Epithelial cell of prostate (primary cell): Measurements from ENCODE around the gene MCC.

ENCODE experiments used
- DNase-seq: peaks from one replicate; pipeline ENCODE4 v3.0.0-alpha.2; 2011; ENCODE audit warnings: low read depth, low spot score
- H3K27ac ChIP-seq: fragments of 450-650 bp; 2 replicates; pipeline ENCODE4 v1.5.1; 2017; ENCODE audit warnings: mild to moderate bottlenecking

Gene MCC

DNA sequence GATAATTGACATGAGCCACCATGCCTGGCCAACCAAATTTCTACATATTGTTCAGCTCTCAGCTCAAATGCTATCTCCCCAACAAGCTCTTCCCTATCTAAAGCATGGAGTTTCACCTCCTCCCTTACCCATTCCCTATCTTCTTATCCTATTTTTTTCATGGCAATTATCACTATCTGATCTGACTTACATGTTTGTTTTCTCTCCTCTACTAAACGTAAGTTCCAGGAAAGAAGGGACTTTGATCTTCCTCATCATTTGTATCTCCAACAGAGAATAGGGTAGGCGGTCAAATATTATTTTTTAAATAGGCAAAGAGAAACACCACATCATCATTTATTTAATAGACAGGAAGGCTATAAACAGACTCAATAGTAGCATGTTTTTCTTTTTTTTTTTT lies 381.4 kb downstream of the MCC start:
- DNase-seq, result no peak
- no peak overlapping the region for H3K27ac ChIP-seq

DNA sequence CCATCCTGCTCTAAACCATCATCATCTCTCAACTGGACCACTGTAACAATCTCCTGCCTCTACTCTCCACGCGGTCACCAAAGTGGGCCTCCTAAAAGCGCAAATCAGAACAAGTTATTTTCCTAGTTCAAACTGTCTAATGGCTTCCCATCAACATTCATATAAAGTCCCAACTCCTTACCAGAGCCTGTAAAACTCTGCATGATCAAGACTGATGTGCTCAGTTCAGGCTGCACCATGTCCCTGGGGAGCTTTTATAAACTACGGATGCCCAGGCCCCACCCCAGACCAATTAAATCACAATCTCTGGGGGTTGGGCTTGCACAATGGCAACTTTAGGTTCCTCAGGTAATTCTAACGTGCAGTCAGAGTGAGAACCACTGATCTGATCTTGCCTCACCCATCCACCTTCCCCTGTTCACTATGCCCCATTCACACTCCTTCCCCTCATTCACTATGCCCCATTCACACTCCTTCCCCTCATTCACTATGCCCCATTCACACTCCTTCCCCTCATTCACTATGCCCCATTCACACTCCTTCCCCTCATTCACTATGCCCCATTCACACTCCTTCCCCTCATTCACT lies 382.5 kb downstream of the MCC start:
- H3K27ac ChIP-seq, result no peak overlapping the region
- DNase-seq, result no peak

DNA sequence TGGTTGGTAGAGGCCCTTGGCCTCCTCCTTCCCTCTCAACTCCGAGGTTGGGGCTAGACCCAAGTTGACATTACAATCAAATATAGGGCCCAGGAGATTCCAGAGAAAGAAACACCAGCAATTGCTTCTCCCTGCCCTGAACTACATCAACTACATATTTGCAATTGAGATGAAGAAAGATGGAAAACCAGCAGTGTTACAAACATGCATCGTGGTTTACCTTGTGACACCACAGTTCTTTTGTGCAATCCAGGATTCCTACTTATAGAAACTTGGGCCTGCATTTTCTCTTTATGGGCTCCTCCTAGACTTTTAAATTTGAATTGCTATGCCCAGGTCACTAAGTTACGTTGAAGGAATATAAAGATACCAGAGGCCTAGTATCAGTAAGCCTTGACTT lies 384.9 kb downstream of the MCC start:
- H3K27ac ChIP-seq, result no peak overlapping the region
- DNase-seq, result no peak

DNA sequence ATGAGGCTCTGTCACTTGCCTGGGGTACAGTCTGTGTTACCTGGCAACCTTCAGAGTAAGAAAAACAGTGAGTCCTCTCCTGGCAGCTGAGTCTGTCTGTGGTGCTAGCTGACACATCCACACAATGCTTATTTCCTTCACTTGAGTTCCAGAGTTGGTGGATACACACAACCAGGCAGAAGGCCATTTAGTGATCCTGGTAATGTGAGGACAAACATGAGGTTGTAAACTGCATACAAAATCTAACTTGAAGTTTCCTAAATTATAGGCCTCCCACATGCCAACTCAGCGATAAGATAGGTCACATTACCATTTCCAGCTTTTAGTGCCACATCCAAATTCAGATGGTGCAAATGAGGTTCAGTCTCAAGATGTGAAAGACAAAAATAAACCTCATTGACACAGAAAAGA lies 386.1 kb downstream of the MCC start:
- no peak overlapping the region for H3K27ac ChIP-seq

DNA sequence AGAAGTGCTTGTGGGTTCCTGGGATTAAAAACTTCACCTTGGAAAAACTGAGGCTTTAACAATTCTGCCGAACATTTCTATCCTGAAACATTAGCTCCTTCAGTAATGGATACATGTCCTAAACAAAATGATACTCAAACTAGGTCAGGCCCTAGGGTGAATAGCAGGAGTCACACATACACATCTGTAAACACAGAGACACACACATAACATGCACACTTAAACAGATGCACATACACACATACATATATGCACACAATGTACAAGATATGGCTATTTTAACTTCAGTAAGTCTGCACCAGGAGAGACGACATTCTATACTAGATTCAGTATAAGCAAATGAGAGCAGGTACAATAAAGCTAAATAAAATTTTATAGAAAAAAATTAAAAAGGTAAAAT lies 387.3 kb downstream of the MCC start:
- no peak overlapping the region for H3K27ac ChIP-seq
- DNase-seq, result no peak

More for the DNA sequence above, 386.1 kb downstream of the MCC start:
- no peak for DNase-seq

DNA sequence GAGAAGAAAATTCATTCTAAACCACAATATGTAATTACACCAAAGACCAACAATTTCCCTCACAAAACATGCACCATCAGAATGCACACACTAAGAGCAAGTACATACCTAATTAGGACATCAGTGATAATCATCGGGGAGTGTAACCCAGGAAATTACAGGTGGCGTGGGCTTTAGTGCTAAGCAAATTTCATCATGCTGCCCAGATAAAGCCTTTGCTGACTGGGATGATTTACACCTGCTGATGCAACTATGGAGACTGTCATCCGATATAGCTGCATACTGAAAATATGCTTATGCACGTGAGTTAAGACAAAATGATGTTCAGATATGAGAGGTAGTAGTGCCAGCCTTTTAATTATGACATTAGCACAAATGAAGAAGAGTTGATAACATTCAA lies 388.4 kb downstream of the MCC start:
- DNase-seq, result no peak
- no peak overlapping the region for H3K27ac ChIP-seq

DNA sequence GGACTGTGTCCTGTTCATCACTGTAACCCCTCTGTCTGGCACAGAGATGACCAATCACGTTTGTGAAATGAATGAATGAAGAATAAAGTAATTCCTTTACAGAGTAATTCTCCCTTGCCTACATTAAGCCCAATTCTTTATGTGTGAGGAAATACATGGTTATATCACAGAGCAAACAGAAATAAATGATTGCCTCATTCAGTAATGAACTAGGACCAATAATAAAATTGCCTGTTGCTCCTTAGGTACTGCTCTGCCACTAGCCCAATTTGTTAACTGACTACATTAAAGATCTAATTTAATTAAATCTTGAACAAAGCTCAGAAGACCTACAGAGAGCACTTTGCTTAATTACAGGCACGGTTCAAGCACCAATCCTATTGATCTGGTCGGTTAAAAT lies 389.9 kb downstream of the MCC start:
- H3K27ac ChIP-seq, result no peak overlapping the region

DNA sequence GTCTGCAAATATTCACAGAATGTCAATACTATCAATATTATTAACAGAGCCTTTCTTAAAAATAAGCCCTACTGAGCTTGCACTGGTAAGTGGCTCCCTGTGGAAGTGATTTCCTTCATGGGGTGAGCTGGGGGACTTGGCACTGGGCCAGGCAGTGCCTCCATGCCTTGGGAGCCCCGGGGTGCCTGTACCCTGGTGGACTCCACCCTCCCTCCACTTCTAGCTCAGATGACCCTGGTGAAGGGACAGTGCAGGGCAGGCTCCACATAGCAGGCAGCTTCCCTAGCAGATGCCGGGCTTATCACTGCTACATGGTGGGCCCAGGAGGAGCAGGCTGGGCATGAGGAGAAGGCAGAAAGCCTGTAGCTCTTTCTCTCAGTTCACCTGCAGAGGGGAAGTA lies 392.4 kb downstream of the MCC start:
- H3K27ac ChIP-seq, result peak overlapping the region; percentile 6
- DNase-seq, result no peak

More for the DNA sequence above, 389.9 kb downstream of the MCC start:
- no peak for DNase-seq

DNA sequence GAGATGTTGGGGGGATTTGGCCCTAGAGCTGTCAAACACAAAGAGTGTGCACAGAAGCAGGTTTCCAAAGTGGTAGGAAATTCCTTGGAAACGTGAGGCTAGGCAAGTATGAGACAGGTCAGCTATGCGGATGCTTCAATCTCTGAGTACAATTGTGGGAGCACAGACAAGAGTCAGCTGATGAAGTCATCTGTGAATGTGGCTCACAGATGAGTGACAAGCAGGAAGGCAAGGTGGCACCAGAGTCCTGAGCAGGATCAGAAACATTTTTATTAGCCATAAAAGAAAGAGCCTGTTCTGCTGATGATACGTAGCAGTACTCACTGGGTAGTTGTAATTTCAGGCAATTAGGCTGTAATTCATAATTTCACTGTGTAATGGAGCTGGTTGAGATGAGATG lies 394.7 kb downstream of the MCC start:
- DNase-seq, result no peak
- peak overlapping the region; percentile 20 for H3K27ac ChIP-seq

DNA sequence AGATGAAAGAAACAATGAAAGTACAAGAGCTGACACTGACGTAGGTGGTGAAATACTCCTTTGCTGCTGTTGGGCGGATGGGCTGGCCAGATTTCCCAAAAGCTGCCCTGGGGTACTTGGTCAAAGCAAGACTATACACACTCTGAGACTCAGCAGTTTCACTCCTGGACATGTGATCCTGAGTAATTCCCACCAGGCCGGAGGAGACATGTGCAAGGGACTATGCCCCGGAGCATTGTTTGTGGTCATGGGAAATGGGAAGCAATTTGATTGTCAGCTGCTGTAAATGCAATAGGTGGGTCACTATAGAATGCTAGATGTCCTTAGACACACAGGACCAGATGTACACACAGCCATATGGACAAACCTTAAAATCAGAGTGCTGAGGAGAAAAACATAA lies 395.6 kb downstream of the MCC start:
- peak; percentile 14 for DNase-seq

DNA sequence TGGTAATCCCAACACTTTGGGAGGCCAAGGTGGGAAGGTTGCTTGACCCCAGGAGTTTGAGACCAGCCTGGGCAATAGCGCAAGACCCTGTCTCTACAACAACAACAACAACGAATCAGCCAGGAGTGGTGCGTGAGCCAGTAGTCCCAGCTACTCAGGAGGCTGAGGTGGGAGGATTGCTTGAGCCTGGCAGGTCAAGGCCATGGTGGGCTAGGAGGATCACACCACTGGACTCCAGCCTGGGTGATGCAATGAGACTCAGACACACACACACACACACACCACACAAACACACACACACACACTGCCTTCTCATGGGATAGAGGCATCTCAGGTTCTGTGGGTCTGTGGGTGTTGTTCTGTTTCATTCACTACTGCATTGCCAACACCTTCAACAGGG lies 396.6 kb downstream of the MCC start:
- no peak overlapping the region for H3K27ac ChIP-seq
- DNase-seq, result no peak

More for the DNA sequence above, 395.6 kb downstream of the MCC start:
- peak overlapping the region; percentile 9 for H3K27ac ChIP-seq

DNA sequence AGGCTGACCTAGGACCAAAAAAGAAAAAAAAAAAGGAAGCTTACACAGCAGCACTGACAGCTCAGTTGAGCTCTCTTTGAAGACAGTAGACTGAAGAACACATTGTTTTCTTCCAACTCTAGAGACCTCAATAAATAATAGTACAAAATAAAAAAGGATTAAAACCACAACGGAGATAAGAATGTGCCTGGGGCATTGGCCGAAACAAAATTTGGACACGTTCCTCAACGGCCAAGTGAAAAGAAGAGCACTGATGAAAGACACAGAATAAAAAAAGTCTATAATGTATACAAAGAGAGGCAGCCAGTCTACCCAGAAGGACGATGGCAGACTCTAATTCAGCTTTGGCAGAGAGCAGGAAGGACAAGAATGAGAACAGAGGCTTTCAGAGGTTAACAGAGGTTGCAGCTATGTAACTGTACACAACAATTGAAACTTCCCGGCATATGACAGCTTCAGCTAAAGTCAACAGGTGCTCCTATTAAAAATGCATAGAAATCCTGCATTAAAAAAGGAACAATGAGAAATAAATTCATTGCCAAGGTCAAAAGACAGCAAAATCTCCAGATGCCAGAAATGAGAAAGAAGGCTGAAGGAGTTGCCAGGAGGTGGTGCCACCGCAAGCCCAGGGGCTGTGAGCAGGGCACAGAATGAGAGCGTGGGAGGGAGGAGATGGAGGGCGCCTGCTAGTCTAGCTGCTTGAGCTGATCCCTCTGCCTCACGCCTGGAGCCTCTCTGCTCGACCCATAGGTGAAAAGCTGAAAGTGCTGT lies 397.7 kb downstream of the MCC start:
- DNase-seq, result no peak
- no peak overlapping the region for H3K27ac ChIP-seq

DNA sequence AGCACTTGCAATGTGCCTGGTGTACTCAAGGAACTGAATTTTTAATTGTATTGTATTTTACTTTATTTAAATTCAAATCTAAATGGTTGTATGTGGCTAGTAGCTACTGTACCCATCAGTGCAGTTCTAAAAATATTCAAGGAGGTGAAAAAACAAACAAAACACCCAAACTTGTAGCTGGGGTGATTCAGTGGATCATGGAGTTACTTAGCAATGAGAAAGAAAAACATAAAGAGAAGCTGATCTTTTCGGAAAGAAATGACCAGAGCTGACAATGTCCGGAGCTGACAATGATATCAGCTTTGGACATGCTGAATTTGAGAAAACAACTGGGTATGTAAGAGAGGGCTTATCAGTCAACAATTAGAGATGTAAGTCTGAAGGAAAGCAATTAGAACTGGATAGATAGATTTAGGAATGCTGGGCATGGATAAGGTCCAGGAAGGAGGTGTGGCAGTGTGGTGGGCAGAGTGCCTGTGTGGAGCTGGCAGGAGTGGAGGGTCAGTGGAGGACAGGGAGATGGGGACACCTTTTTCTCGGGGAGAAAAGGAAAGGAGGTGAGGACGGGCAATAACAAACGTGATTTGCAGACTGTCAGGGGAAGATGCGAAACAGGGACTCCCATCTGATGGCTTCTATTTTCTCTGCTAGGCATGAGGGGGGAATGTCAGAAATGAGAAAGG lies 398.5 kb downstream of the MCC start:
- H3K27ac ChIP-seq, result no peak overlapping the region
- no peak for DNase-seq

DNA sequence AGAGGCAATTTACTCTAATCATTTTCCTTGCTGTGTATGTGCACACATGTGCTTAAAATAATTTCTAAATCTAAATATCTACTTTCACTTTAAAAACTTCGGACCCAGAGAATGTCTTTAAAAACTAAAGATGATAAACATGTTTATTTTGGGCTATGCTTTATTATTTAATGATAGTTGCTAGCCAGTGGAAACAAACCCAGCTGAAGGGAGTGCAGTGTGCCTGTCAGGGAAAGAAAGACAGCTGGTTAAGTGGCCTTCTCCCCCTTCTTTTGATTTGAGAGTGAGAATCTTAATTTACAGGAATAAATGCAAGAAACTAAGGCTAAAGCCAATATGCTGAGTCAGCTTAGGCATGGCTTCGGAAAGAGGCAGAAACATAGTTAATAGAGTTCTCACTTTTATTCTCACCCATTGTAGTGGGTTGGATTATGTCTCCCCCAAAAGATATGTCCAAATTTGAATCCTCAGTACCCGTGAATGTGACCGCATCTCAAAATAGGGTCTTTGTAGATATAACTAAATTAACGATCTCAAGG lies 400.2 kb downstream of the MCC start:
- H3K27ac ChIP-seq, result no peak overlapping the region
- no peak for DNase-seq

DNA sequence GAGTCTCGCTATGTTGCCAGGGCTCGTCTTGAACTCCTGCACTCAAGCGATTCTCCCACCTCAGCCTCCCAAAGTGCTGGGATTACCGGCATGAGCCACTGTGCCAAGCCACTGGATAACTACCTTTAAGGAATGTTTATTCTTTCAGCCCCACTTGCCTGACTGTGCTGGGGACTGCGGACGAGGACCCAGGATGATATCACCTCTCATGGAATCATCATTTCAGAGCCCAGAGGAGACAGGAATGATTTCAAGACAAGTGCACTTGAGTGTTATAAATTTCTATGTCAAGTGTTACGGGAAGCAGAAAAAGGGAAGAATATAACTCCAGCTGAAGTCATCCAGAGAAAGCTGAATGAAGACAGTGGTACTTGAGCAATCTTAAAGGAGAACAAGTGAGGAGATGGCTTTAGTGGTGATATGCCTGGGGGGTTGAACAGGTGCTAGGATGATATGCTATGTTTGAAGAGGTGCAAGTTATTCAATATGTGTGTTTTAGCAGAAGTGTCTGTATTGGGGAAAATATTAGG lies 402.3 kb downstream of the MCC start:
- H3K27ac ChIP-seq, result no peak overlapping the region
- DNase-seq, result no peak

DNA sequence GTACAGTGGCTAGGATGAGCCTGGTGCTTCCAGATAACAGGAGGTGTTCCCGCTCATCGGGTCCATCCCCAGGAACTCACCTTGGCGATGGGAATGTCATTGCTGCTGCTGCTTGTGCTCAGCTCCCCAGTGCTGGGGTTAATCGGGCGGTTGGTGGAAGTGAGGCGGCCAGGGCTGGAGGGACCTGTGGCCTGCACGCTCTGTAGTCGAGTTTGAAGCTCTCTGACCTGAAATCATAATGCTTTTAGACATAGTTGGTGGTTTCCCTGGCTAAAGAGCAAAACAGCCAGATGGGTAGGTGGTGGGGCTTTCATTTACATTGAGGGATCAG lies 403.2 kb downstream of the MCC start:
- H3K27ac ChIP-seq, result no peak overlapping the region
- no peak for DNase-seq

DNA sequence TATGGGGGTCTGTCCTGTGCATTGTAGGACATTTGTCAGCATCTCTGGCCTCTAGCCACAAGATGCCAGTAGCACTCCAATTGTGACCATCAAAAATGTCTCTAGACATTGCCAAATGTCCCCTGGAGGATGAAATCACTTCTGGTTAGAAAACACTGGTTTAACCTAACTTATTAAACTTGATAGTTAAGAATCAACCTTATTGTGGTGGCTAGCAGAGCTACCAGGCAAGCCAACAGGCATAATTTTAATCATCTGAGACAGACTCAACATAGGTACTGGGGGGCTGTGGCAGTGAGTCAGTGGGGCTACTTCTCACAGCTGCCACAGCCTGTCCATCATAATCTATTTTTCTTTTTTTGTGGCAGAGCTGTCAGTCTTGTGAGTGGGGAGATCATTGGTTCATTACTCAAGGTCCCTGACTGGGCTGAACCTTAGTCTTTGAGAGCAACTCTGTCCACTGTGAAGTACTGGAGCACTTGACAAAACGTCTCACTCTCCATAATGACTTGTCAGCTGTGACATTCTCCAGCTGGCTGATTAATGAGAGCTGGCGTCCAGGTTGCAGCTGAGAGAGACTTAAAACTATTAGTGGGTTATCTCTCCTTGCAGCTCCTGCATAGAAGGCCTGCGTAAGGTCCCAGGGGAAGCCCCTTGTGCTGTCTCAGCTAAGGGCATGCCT lies 403.7 kb downstream of the MCC start:
- no peak for DNase-seq
- no peak overlapping the region for H3K27ac ChIP-seq

DNA sequence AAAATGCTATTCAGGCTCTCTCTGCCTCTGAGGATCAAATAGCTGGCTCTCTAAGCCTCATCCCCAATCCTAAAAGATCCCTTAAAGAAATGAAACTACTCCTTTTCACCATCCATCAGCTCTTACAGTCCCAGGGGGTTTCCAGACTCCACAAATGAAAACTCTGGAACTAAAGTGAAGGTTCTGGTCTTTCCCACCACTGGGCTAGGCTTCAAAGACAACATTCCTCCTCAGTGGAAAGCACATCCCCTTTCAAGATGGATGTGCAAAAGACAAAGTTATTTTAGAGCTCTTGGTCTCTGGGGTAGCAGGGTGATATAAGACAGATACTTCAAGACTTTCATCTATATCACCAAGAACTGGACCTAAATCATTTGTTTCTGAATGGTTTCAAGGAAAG lies 404.8 kb downstream of the MCC start:
- DNase-seq, result no peak
- H3K27ac ChIP-seq, result no peak overlapping the region

DNA sequence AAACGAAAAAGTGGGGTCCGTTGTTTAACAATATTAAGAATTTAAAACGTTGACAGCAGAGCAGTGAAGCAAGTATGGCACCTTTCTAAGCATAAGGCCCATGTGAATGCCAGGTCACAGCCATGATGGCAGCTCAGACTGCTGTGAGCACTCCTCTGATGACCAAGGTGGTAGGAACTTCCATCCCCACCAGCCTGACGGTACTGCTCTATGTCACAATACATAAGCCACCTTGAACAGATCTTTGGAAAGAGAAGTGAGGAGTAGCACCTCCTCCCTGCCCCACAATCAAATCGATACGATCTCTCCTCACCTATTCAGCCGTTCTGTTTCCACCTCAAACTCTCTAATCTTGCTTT lies 405.7 kb downstream of the MCC start:
- no peak for DNase-seq
- H3K27ac ChIP-seq, result peak overlapping the region; percentile 77

DNA sequence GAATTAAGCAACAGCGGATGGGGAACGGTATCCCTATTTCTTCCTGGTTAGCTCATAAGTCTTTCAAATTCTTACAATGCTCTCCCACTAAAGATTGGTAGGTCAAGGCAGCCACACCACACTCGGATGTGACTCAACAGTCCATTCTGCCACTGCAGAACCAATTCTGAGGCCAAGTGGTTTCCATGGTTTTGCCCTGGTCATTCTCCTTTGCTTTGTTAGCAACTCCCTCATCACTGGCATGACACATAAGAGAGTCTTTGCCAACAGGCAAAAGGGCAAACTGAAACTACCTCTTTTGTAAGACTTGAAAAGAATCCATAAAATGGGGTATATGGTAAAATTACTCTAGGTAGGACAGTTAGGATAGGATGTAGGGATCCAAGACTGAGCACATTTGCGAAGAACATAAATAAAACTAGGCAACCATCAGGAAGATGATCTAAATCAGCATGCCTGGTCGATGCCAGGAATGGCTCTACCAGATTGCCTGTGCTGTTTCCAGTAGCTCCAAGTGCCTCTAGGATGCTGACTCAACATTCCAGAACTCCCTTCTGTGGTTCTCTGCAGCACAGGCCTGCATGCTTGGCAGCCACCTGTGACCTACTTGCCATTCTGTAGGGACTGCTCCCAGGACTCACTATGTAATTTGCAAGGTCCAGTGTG lies 406.2 kb downstream of the MCC start:
- DNase-seq, result no peak

More for the DNA sequence above, 406.2 kb downstream of the MCC start:
- H3K27ac ChIP-seq, result peak overlapping the region; percentile 77
